ENCODE data around the gene UNC119. TPM values are rescaled to one million over a fixed set of nuclear protein-coding genes. Genes with fewer than 3 reads are reported as not detected.

Gene UNC119
- total RNA-seq, 1 donor from 2014 or later: 27.7 TPM

DNA sequence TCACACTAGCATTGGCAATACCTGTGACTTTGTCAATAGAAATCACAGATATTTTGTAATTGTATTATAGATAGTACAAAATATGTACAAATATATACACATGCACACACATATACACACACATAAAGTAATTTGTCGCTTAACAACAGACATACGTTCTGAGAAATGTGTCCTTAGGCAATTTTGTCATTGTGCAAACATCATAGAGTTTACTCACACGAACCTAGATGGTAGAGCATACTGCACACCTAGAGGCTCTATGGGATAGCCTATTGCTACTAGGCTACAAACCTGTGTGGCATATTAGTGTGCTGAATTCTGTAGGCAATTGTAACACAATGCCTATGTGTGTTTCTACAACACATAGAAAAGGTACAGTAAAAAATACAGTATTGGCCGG, 11.0 kb downstream of the UNC119 start:
- no peak overlapping the region for H2AFZ ChIP-seq (ENCODE audit: low read depth, low read length)
- no peaks in the 10 kb centered on the region for H3K79me2 ChIP-seq (ENCODE audit: insufficient read depth, low read length)
- H3K9me3 ChIP-seq (ENCODE audit: insufficient read depth, low read depth, low read length): no peaks in the 10 kb centered on the region
- no peaks in the 10 kb centered on the region for H3K27me3 ChIP-seq (ENCODE audit: insufficient read depth, low read length)
- TF ChIP-seq EZH2 (IDR thresholded peaks at IDR 0.05; ENCODE audit: insufficient read depth, low read length) (no peak), CTCF (IDR thresholded peaks at IDR 0.05; ENCODE audit: insufficient read depth, low read depth, low read length) (no peak)
- H3K27ac ChIP-seq (ENCODE audit: low read depth, low read length): no peak overlapping the region
- H3K36me3 ChIP-seq (ENCODE audit: insufficient read depth, low read length): no peaks in the 10 kb centered on the region
- H3K4me1 ChIP-seq (ENCODE audit: insufficient read depth, low read length): no peaks in the 10 kb centered on the region
- Mint-ChIP-seq H3K36me3 (ENCODE audit: low read depth, unreplicated experiment) (no peaks in the 10 kb centered on the region), H3K4me3 (ENCODE audit: unreplicated experiment) (no peak overlapping the region), H3K27ac (ENCODE audit: unreplicated experiment) (no peak overlapping the region), H3K9me3 (ENCODE audit: unreplicated experiment) (no peaks in the 10 kb centered on the region), H3K4me1 (ENCODE audit: low read depth, unreplicated experiment) (no peaks in the 10 kb centered on the region), H3K27me3 (ENCODE audit: low read depth, unreplicated experiment) (peaks cover 30% of the 10 kb centered on the region)
- no peaks in the 10 kb centered on the region for H4K20me1 ChIP-seq (ENCODE audit: insufficient read depth, low read length)
- H3K4me3 ChIP-seq (ENCODE audit: insufficient read depth, low read depth, low read length): no peak overlapping the region
- H3K4me2 ChIP-seq (ENCODE audit: low read length): no peak overlapping the region
- no peak for DNase-seq (ENCODE audit: low read depth)
- FAIRE-seq: no peak
- no peak overlapping the region for H3K9ac ChIP-seq (ENCODE audit: low read length)

DNA sequence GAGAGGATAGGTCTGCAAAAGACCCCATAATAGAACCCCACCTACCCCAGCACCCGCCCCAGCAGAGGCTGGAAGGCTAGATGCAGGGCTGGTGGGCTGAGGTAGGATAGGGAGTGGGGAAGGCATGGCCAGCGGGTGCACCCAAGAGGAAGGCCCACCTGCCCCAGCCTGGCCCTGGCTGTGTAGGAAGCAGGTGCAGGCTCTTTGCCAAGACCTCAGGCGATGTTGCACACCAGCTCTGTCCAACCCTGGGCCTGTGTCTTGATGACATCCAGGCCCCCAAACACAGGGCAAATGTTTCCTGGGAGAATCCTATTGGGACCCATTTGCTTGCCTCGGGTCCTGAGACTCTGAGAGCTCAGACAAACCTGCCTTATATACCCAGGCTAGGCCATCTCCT, 12.2 kb downstream of the UNC119 start:
- no peaks in the 10 kb centered on the region for H3K9me3 Mint-ChIP-seq (ENCODE audit: unreplicated experiment)
- no peaks in the 10 kb centered on the region for H3K36me3 Mint-ChIP-seq (ENCODE audit: low read depth, unreplicated experiment)
- no peaks in the 10 kb centered on the region for H3K4me1 Mint-ChIP-seq (ENCODE audit: low read depth, unreplicated experiment)
- no peaks in the 10 kb centered on the region for H3K4me1 ChIP-seq (ENCODE audit: insufficient read depth, low read length)
- no peak overlapping the region for H3K4me3 Mint-ChIP-seq (ENCODE audit: unreplicated experiment)
- DNase-seq (ENCODE audit: low read depth) (no peak), FAIRE-seq (no peak)
- H3K9ac ChIP-seq (ENCODE audit: low read length): no peak overlapping the region
- peaks cover 2% of the 10 kb centered on the region for H3K27me3 ChIP-seq (ENCODE audit: insufficient read depth, low read length)
- no peak for TF ChIP-seq EZH2 (IDR thresholded peaks at IDR 0.05; ENCODE audit: insufficient read depth, low read length)
- TF ChIP-seq CTCF (IDR thresholded peaks at IDR 0.05; ENCODE audit: insufficient read depth, low read depth, low read length): no peak
- H3K79me2 ChIP-seq (ENCODE audit: insufficient read depth, low read length): no peaks in the 10 kb centered on the region
- H3K27me3 Mint-ChIP-seq (ENCODE audit: low read depth, unreplicated experiment): peaks cover 39% of the 10 kb centered on the region
- H2AFZ ChIP-seq (ENCODE audit: low read depth, low read length): no peak overlapping the region
- H3K4me3 ChIP-seq (ENCODE audit: insufficient read depth, low read depth, low read length): no peak overlapping the region
- H3K27ac ChIP-seq (ENCODE audit: low read depth, low read length): no peak overlapping the region
- no peak overlapping the region for H3K27ac Mint-ChIP-seq (ENCODE audit: unreplicated experiment)
- H4K20me1 ChIP-seq (ENCODE audit: insufficient read depth, low read length): no peaks in the 10 kb centered on the region
- H3K9me3 ChIP-seq (ENCODE audit: insufficient read depth, low read depth, low read length): no peaks in the 10 kb centered on the region
- H3K4me2 ChIP-seq (ENCODE audit: low read length): no peak overlapping the region
- no peaks in the 10 kb centered on the region for H3K36me3 ChIP-seq (ENCODE audit: insufficient read depth, low read length)

- FAIRE-seq (no peak), DNase-seq (ENCODE audit: low read depth) (no peak)
- H3K79me2 ChIP-seq (ENCODE audit: insufficient read depth, low read length): no peaks in the 10 kb centered on the region
- no peaks in the 10 kb centered on the region for H4K20me1 ChIP-seq (ENCODE audit: insufficient read depth, low read length)
- no peak overlapping the region for H3K4me3 Mint-ChIP-seq (ENCODE audit: unreplicated experiment)
- H3K27ac Mint-ChIP-seq (ENCODE audit: unreplicated experiment): no peak overlapping the region
- no peaks in the 10 kb centered on the region for H3K9me3 Mint-ChIP-seq (ENCODE audit: unreplicated experiment)
- H3K4me1 Mint-ChIP-seq (ENCODE audit: low read depth, unreplicated experiment): no peaks in the 10 kb centered on the region
- H3K36me3 Mint-ChIP-seq (ENCODE audit: low read depth, unreplicated experiment): peaks cover 3% of the 10 kb centered on the region
- H3K4me3 ChIP-seq (ENCODE audit: insufficient read depth, low read depth, low read length): no peak overlapping the region
- H3K27ac ChIP-seq (ENCODE audit: low read depth, low read length): no peak overlapping the region
- H3K4me2 ChIP-seq (ENCODE audit: low read length): no peak overlapping the region
- no peaks in the 10 kb centered on the region for H3K36me3 ChIP-seq (ENCODE audit: insufficient read depth, low read length)
- no peaks in the 10 kb centered on the region for H3K9me3 ChIP-seq (ENCODE audit: insufficient read depth, low read depth, low read length)
- no peak overlapping the region for H2AFZ ChIP-seq (ENCODE audit: low read depth, low read length)
- no peak overlapping the region for H3K9ac ChIP-seq (ENCODE audit: low read length)
- H3K27me3 ChIP-seq (ENCODE audit: insufficient read depth, low read length): peaks cover 2% of the 10 kb centered on the region
- TF ChIP-seq EZH2 (IDR thresholded peaks at IDR 0.05; ENCODE audit: insufficient read depth, low read length) (no peak), CTCF (IDR thresholded peaks at IDR 0.05; ENCODE audit: insufficient read depth, low read depth, low read length) (no peak)
- H3K27me3 Mint-ChIP-seq (ENCODE audit: low read depth, unreplicated experiment): peaks cover 46% of the 10 kb centered on the region
- H3K4me1 ChIP-seq (ENCODE audit: insufficient read depth, low read length): no peaks in the 10 kb centered on the region
Measured at GRCh38 chr17:28538296-28538895, 14.0 kb downstream of the UNC119 start.
